Heart left ventricle (tissue), 13 donors: ENCODE measurements around the gene MYH15.

ENCODE experiments used
- CTCF ChIP-seq, 12 donors: fragments of 200-600 bp; sonication (generic) in 4 of 12; IDR thresholded peaks; one replicate each; pipeline versions ENCODE4 v1.5.0 to v1.8.0; 2018 to 2022; ENCODE audit warnings: antibody characterized with exemption in 12 of 12, mild to moderate bottlenecking in 5 of 12
- POLR2A ChIP-seq, 2 donors: fragments of 450-650 bp; IDR thresholded peaks; one replicate each; pipeline ENCODE4 v1.6.1; 2017; ENCODE audit warnings: antibody characterized with exemption in 2 of 2, mild to moderate bottlenecking in 2 of 2, moderate library complexity in 2 of 2
- donor health status: ischemic (EF 13 %, LVEDD 7.1; RV severe dilation, severe dysfunction).
- donor health status: DM: no; HTN: yes; CAD: no.
- donor health status: DM: no; HTN: no; CAD: no.
- donor health status: ischemic (EF 25% LVEDD 6.9; RV normal size, moderate dysfunction).
- donor health status: ischemic (EF 25% LVEDD 5.7; RV mildly dilated, moderate dysfunction).
- donor health status: ischemic (EF 35%, LVEDD 5.7; RV mildly dilated, moderate dysfunction).
- donor health status: nonischemic (EF 11% LVEDD 7.7; RV severe dilation, severe dysfunction).
- donor health status: DM: yes; HTN: yes; CAD: no.
- donor health status: PGD.
- donor health status: ischemic (EF 29% LVEDD 5.4; RV normal size, mild dysfunction).
- donor health status: nonischemic (EF 23%, LVEDD 6.1; RV moderate dilation, normal function).

DNA sequence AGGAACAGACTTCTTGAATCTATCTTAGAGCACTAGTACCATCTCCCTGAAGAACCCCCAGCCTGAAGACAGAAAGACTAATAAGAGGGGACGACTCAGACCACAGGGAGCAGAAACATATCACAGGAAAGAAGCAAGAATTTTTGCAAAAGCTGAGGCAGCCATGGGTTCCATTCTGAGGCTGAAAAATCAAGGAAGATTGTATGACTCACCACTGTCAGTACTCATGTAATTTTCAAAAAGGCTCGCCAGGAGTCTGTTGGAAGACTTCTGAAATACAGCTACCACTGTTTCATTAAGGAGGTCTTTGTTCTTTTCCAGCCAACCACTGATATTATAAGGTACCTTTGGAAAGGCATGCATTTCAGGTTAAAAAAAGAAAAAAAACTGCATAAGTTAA lies 47.5 kb downstream of the MYH15 start:
- no peak for TF ChIP-seq CTCF (IDR thresholded peaks at IDR 0.05)
- no peak for TF ChIP-seq POLR2A (IDR thresholded peaks at IDR 0.05)
